K562 (cell line): Measurements from ENCODE around the gene BRME1. TPM values are rescaled to one million over a fixed set of nuclear protein-coding genes. Genes with fewer than 3 reads are reported as not detected.

Source experiments
- ARNT ChIP-seq, 2 experiments: fragments of 450-650 bp; IDR thresholded peaks; 2 replicates each; pipeline ENCODE4 v1.6.1; 2016; ENCODE audit warnings: mild to moderate bottlenecking in 1 of 2
- CHAMP1 ChIP-seq: fragments of 450-650 bp; IDR thresholded peaks from 2 replicates; pipeline ENCODE4 v1.6.1; 2016; ENCODE audit warnings: mild to moderate bottlenecking
- CHD1 ChIP-seq: fragments of 200-600 bp; sonication (generic); IDR thresholded peaks from one replicate; pipeline ENCODE4 v1.6.1; 2012; ENCODE audit warnings: mild to moderate bottlenecking, moderate library complexity, low read length, inconsistent platforms
- ELF4 ChIP-seq: fragments of 450-650 bp; formaldehyde crosslinking; IDR thresholded peaks from 2 replicates; pipeline ENCODE4 v1.4.0; 2022; ENCODE audit warnings: missing genetic modification characterization
- HNRNPUL1 ChIP-seq: fragments of 200-400 bp; formaldehyde crosslinking; IDR thresholded peaks from 2 replicates; pipeline ENCODE4 v1.6.1; 2017; ENCODE audit warnings: low read length
- IRF9 ChIP-seq: fragments of 450-650 bp; IDR thresholded peaks from 2 replicates; pipeline ENCODE4 v1.6.1; 2016; ENCODE audit warnings: missing biosample characterization, missing genetic modification characterization
- NR0B1 ChIP-seq: fragments of 450-650 bp; IDR thresholded peaks from one replicate; pipeline ENCODE4 v1.6.1; 2018; ENCODE audit warnings: mild to moderate bottlenecking, moderate library complexity; ENCODE audit not compliant: partially characterized antibody
- PRDM10 ChIP-seq: fragments of 450-650 bp; IDR thresholded peaks from 2 replicates; pipeline ENCODE4 v1.6.1; 2018; ENCODE audit not compliant: partially characterized antibody
- THRA ChIP-seq: fragments of 450-650 bp; IDR thresholded peaks from 2 replicates; pipeline ENCODE4 v1.6.1; 2017; ENCODE audit warnings: mild to moderate bottlenecking, moderate library complexity
- ZBTB49 ChIP-seq: sonication (generic); formaldehyde crosslinking; IDR thresholded peaks from 2 replicates; pipeline ENCODE4 v1.8.0; 2022; ENCODE audit warnings: missing genetic modification reagents, mild to moderate bottlenecking, borderline replicate concordance
- ZNF354B ChIP-seq: fragments of 250-450 bp; sonication (Bioruptor Pico); IDR thresholded peaks from 2 replicates; pipeline ENCODE4 v1.4.0; 2020
- ZNF655 ChIP-seq: fragments of 250-450 bp; sonication (Bioruptor Pico); IDR thresholded peaks from 2 replicates; pipeline ENCODE4 v1.5.0; 2021
- polyA plus RNA-seq, 8 experiments: library from polyadenylated mRNA; depleted of rRNA in 4 of 8; stranded (reverse) in 5 of 8; unstranded in 3 of 8; fragments of >200 nt; fragmentation: Nextera tagmentation in 2 of 8; fragmentation: Illumina TruSeq in 1 of 8; extraction: Ambion mirVana in 2 of 8; extraction: Trizol in 1 of 8; gene quantifications; 2 replicates each; pipeline versions ENCODE4 v1.2.1 to v1.2.3, GENCODE V29; 2011 to 2014; ENCODE audit warnings: inconsistent platforms in 1 of 8, missing spikeins in 1 of 8
- total RNA-seq, 7 experiments: library from RNA; depleted of rRNA in 6 of 7; stranded (reverse); fragments of >200 nt in 6 of 7; fragmentation: Illumina TruSeq in 2 of 7; extraction: Trizol in 2 of 7; gene quantifications; 2 replicates each; pipeline versions ENCODE4 v1.2.1 to v1.2.3, GENCODE V29; 2011 to 2021; ENCODE audit warnings: low replicate concordance in 1 of 7

BRME1 gene
- total and polyA plus RNA-seq, 9 of the 15 experiments (the other 6 are each of a cell fraction or from before 2014, with no cell fraction given) = 0.75 to 6.1 (median 3.6) TPM

- TF ChIP-seq HNRNPUL1 (no peak), ZBTB49 (CRISPR knock-in tag) (0 out of 2 replicates have a peak, but pooled peaks have one; percentile 11), ARNT (IDR thresholded peaks at IDR 0.05) (no peak), PRDM10 (no peak), NR0B1 (no peak), ELF4 (CRISPR knock-in tag) (no peak), ZNF354B (no peak), CHD1 (no peak), CHAMP1 (no peak), THRA (no peak), IRF9 (tag) (no peak), ZNF655 (CRISPR knock-in tag) (no peak)
These were observed 59.1 kb downstream of the BRME1 start (continued) for GRCh38 chr19:13846557-13847406.
